GM21576 (cell line): ENCODE measurements around the gene ACTMAP.
"Not testable (repeated sequence)": the region's sequence is repeated elsewhere in the genome, so short reads cannot be mapped to it uniquely, and the experiment has no call there.

Experiments used
- ATAC-seq: cut with Tn5 transposase; IDR thresholded peaks from one replicate; pipeline ENCODE4 v1.9.1; 2021; ENCODE audit warnings: mild to moderate bottlenecking, moderate library complexity; ENCODE audit not compliant: unreplicated experiment

ACTMAP gene

DNA sequence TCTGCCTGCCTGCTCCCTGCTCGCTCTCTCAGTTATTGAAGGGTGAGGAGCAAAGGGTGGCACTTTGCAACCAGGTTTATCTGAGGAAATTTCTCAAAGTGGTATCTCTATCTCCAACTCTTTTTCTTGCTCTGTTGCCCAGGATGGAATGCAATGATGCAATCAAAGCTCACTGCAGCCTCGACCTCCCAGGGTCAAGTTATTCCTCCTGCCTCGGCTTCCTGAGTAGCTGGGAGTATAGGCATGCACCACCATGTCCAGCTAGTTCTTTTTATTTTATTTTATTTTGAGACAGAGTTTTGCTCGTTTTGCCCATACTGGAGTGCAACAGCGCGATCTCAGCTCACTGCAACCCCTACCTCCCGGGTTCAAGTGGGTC lies 4.9 kb downstream of the ACTMAP start:
- no peak for ATAC-seq

DNA sequence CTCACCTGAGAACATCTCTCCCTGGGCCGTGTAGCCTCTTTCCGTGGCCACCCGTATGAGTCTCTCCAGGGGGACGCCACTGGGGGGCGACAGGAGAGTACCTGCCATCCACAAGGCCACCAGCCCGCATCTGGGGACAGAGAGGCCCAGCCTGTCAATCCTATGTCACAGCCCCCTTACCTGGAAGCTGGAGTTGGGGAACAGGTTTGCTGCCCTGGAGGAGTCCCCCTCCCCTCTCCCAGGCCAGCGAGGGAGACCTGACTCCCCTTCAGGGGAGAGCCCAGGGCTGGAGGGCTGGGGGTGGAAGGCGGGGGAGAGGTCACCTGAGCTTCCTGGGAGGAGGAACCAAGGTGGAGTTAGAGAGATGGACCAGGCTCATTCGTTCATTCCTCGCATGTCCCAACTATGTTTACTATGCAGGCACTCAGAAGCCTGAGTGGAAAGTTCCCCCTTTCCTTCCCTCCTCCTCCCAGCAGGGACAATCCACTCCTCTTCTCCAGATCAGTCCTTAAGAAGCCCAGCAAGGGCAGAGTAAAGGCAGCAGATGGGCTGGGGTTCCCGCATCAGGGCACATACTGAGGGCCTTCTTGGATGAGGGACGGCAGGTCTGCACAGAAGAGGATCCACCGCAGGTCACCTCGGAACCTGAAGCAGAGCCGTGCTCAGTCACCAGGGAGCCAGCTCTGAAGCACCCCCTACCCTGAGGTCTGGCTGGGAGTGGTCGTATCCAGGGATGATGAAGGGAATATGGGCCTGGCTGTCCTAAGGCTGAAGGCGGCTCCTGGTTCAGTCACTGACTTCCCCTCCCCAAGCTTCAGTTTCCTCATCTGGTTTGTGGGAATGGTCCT lies 5.5 kb downstream of the ACTMAP start:
- no peak for ATAC-seq

DNA sequence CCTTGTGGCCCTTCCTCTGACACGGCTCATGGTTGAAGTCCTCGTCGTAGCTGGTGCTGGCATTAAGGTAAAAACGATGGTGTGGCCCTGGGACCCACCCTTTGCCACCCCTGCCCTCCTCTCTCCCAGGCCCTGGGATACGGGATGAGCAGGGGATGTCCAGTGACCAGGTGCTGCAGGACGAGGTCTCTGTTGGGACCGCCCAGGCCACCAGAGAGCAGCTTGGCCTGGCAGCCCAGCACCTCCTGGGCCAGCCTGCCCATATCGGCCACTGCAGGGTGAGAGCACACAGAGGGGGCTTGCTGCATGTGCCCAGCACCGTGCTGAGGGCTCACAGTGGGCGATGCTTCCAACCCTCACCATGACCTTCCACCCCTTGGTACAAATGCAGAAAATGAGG lies 6.4 kb downstream of the ACTMAP start:
- no peak for ATAC-seq

GRCh38 chr19:40742886-40743285 lies 7.4 kb downstream of the ACTMAP start:
- ATAC-seq: no peak

DNA sequence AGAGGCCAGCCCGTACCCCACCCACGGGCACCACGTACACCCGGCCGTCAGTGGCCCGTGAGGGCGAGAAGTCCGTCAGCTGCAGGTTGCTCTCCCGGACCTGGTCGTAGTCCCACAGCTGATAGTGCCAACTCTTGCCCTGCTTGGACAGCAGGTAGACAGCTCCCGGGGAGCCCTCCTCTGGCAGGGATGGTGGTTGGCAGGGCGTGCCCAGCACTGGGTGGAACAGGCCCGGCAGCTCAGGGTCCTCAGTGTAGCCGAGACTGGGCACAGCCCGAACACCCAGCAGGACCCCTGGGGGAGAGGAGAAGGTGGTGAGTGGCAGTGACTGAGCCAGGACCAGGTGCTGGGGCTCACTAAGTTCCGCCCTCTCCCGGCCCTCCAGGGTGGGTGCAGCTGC lies 7.8 kb downstream of the ACTMAP start:
- no peak for ATAC-seq

DNA sequence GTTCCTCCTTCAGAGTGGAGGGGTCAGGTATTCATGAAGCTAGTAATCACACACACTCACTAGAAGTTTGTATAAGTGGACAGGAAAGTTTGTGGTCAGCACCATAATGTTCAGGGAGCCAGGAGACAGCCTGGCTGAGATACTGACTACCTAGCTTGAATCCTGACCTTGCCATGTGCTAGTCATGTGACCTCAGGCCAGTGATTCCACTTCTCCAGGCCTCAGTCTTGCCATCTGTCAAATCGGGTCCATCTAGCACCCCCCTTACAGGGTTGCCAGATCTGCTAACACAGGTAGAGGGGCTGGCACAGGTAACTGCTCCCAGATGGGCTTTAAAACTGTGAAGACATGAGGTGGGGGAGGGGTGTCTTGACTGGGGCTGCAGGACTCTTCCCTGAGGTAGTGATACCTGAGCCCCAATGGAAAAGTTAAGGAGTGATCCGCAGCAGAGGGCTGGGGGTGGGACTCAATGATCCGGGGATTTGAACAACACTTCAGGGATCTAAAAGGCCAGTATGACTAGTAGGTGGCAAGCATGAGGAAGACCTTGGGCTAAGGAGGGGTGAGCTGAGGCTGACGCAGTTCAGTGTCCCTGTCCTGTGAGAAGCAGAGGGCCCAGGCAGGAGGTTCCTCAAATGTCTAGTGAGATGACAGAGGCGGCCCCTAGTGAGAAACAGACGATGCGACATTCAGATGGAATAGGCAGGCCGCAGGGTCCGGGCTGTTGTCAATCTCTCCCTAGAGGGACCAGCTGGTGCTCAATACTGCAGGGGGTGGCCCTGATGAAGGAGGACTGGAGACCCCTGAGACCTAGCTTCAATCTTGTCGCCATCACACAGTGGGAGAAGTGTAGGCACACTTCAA lies 8.5 kb downstream of the ACTMAP start:
- ATAC-seq: no peak

GRCh38 chr19:40740747-40741146 lies 9.5 kb downstream of the ACTMAP start:
- ATAC-seq: no peak

DNA sequence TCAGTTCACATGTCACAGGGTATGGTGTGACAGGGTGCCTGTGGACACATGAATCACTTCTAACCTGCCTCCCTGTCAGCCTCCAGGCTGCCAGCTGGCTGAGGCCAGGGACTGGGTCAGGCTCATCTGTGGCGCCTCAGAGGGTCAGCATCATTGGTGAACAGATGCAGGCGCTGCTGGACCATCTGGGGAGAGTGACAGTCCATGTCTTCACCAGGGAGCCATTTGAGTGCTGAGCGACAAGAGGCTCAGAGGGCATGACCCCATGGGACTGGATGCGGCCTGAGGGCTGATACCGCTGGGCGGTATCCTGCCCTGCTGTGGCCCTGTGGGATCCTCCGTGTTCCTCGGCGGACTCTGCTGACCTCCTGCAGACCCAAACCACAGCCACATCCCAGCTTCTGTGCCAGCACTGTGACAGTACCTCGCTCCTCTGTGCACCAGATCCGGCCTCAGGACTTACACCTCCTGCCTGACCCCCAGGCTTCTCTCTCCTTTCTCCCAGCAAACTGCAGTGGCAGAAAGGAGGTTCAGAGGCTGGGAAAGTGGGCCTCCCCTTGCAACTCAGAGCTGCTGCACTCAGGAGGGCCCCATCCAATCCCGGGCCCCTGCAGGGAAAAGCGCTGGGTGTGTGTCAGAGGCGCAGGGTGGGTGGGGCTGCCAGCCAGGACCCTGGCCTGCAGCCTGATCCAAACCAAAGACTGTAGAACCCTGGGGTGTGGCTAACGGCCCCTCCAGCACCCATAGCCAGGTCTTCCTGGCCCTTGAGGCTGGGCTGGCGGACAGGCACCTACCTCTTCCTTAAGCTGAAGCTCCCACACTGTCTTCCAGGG lies 10.2 kb downstream of the ACTMAP start:
- ATAC-seq: no peak

GRCh38 chr19:40739030-40739839 lies 11.0 kb downstream of the ACTMAP start:
- no peak for ATAC-seq

DNA sequence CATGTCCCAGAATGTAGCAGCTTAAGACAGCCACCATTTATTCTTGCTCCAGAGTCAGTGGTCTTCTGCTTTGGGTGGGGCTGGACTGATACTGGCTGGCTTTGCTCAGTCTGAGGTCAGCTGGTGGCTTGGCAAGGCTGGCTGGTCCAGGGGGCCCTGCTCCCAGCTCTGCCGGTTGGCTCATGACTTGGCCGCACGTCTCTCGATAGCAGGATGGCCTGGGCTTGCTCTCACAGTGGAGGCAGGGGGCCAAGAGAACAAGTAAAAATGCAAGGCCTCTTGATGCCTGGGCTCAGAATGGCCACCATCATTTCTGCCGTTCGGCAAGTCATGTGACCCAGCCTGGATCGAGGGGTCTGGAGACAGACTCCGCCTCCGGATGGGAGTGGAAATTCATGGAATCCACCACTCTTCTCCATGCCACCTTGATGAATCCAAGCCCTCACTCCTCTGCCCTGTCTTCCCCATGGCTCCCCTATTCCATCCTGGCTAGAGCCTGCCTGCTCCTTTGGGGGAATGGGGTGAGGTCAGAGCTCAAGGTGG lies 13.1 kb downstream of the ACTMAP start:
- no peak for ATAC-seq

DNA sequence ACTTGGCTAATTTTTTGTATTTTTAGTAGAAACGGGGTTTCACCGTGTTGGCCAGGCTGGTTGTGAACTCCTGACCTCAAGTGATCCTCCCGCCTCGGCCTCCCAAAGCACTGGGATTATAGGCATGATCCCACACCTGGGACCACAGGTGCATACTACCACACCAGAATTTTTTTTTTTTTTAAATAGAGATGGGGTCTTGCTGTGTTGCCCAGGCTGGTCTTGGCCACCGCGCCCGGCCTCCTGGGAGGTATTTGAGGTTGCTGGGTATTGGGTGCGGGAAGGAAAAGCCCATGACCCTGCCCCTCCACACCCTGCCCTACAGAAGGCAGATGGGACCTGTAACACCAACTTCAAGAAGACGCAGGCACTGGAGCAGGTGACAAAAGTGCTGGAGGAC lies 13.6 kb downstream of the ACTMAP start:
- ATAC-seq: no peak

GRCh38 chr19:40735013-40735771 lies 15.1 kb downstream of the ACTMAP start:
- no peak for ATAC-seq

- ATAC-seq: no peak
These were observed 17.1 kb downstream of the ACTMAP start for GRCh38 chr19:40733149-40733548.

DNA sequence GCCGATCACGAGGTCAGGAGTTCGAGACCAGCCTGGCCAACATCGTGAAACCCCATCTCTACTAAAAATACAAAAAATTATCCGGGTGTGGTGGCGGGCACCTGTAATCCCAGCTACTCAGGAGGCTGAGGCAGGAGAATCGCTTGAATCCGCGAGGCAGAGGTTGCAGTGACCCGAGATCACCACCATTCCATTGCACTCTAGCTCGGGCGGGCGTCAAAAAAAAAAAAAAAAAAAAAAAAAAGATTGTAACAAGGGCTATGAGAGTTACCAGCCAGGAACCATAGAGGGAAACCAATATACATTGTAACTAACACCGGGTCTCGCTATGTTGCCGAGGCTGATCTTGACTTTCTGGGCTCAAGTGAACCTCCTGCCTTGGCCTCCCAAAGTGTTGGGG lies 18.0 kb downstream of the ACTMAP start:
- not testable (repeated sequence) for ATAC-seq

- ATAC-seq: not testable (repeated sequence)
These were observed 20.2 kb downstream of the ACTMAP start for GRCh38 chr19:40730065-40730464.

DNA sequence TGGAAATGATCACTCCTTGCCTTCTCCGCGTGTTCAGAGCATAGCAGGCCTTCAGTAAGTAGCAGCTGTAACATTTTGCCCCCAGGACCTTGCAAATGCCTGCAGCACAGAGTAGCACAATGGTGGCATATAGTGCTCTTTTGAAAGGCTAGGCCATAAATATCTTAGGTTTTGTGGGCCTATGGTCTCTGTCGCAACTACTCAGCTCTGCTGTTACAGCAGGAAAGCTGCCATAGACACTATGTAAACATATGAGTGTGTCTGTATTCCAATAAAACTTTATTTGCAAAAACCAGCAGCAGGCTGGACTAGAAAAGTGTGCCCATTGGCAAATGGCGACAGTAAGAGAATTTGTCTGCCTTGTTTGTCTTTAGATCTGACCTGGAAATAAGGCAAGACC lies 24.0 kb downstream of the ACTMAP start:
- ATAC-seq: no peak

DNA sequence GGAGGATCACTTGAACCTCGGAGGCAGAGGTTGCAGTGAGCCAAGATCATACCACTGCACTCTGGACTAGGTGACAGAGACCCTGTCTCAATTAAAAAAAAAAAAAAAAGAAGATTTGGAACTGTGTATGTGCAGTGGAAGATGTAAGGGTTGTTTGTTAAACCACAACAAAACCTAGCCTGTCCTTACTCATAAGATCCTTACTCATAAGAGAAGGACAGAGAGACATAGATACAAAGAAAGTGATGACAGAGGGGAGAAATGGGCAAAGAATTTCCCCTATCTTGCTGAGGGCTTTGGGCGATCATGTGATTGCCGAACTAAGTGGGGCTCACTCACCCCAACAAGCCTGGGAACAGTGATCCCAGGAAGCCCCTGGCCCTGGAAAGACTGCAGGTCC lies 25.4 kb downstream of the ACTMAP start:
- ATAC-seq: no peak

- ATAC-seq: no peak
These were observed 26.0 kb downstream of the ACTMAP start for GRCh38 chr19:40724315-40724714.

DNA sequence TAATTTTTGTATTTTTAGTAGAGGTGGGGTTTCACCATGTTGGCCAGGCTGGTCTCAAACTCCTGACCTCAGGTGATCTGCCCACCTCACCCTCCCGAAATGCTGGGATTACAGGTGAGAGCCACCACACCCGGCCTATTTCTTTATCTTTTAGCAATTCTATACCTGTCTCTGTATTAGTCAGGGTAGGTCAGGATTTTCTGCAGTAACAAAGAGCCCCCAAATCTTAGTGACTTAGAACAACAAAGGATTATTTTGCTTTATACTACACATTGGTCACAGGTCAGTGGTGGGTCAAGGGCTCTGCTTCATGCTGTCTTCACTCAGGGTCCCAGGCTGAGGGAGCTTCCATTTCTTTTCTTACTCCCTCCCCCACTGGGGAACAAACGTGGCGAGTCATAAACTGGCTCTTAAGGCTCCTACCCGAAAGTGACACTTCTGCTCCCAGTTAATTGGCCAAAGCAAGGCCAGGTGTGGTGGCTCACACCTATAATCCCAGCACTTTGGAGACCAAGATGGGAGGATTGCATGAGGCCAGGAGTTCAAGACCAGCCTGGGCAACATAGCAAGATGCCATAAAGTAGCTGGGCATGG lies 26.5 kb downstream of the ACTMAP start:
- ATAC-seq: no peak
